Ishikawa (cell line): ENCODE measurements around the gene MAPK4.

Source experiments
- CEBPB ChIP-seq: IDR thresholded peaks from 2 replicates; pipeline ENCODE4 v1.6.1; 2012
- CREB1 ChIP-seq: IDR thresholded peaks from 2 replicates; pipeline ENCODE4 v1.6.1; 2012; ENCODE audit warnings: low read depth
- EGR1 ChIP-seq: IDR thresholded peaks from 2 replicates; pipeline ENCODE4 v1.6.1; 2012
- EP300 ChIP-seq: IDR thresholded peaks from 2 replicates; pipeline ENCODE4 v1.6.1; 2012; ENCODE audit warnings: borderline replicate concordance
- FOXM1 ChIP-seq: IDR thresholded peaks from 2 replicates; pipeline ENCODE4 v1.6.1; 2012; ENCODE audit warnings: low read depth, borderline replicate concordance
- MAX ChIP-seq: IDR thresholded peaks from 2 replicates; pipeline ENCODE4 v1.6.1; 2012
- NFIC ChIP-seq: IDR thresholded peaks from 2 replicates; pipeline ENCODE4 v1.6.1; 2012
- RAD21 ChIP-seq: IDR thresholded peaks from 2 replicates; pipeline ENCODE4 v1.6.1; 2012; ENCODE audit warnings: low read depth
- REST ChIP-seq: IDR thresholded peaks from 2 replicates; pipeline ENCODE4 v1.6.1; 2012; ENCODE audit warnings: low read depth, mild to moderate bottlenecking
- TAF1 ChIP-seq: IDR thresholded peaks from 2 replicates; pipeline ENCODE4 v1.6.1; 2012; ENCODE audit warnings: low read depth, mild to moderate bottlenecking
- TCF12 ChIP-seq: IDR thresholded peaks from 2 replicates; pipeline ENCODE4 v1.6.1; 2012; ENCODE audit warnings: low read depth
- TEAD4 ChIP-seq: IDR thresholded peaks from 2 replicates; pipeline ENCODE4 v1.6.1; 2012
- USF1 ChIP-seq: IDR thresholded peaks from 2 replicates; pipeline ENCODE4 v1.6.1; 2012
- YY1 ChIP-seq: IDR thresholded peaks from 2 replicates; pipeline ENCODE4 v1.6.1; 2012; ENCODE audit warnings: low read depth
- ZBTB7A ChIP-seq: IDR thresholded peaks from 2 replicates; pipeline ENCODE4 v1.6.1; 2012; ENCODE audit warnings: low read depth

Gene MAPK4

GRCh38 chr18:50715919-50716318, 156.0 kb downstream of the MAPK4 start:
- no peak for TF ChIP-seq RAD21
- TF ChIP-seq MAX = no peak
- TF ChIP-seq YY1 = no peak
- TF ChIP-seq CEBPB = no peak
- TF ChIP-seq EP300 = no peak
- TF ChIP-seq NFIC = no peak
- TF ChIP-seq TCF12 = no peak
- no peak for TF ChIP-seq ZBTB7A
- TF ChIP-seq TEAD4 = no peak
- TF ChIP-seq CREB1 = no peak

GRCh38 chr18:50716902-50717301, 157.0 kb downstream of the MAPK4 start:
- TF ChIP-seq TAF1 (no peak), USF1 (no peak), CEBPB (no peak), ZBTB7A (no peak), TEAD4 (no peak), REST (no peak), EP300 (no peak), FOXM1 (no peak)

GRCh38 chr18:50717563-50717962, 157.7 kb downstream of the MAPK4 start:
- TF ChIP-seq EGR1 (no peak), RAD21 (no peak), NFIC (no peak), CREB1 (no peak), ZBTB7A (no peak)

- TF ChIP-seq CREB1 (no peak), TAF1 (no peak), ZBTB7A (no peak), USF1 (no peak), TEAD4 (no peak), RAD21 (no peak), REST (no peak), FOXM1 (no peak), TCF12 (no peak), EP300 (no peak), CEBPB (no peak), MAX (no peak)
These were observed 159.8 kb downstream of the MAPK4 start for GRCh38 chr18:50719471-50720324.

- no peak for TF ChIP-seq ZBTB7A
- no peak for TF ChIP-seq USF1
- TF ChIP-seq MAX = no peak
- TF ChIP-seq REST = no peak
- no peak for TF ChIP-seq FOXM1
- TF ChIP-seq CREB1 = no peak
- no peak for TF ChIP-seq EP300
- TF ChIP-seq CEBPB = no peak
- TF ChIP-seq EGR1 = no peak
- TF ChIP-seq TAF1 = no peak
- no peak for TF ChIP-seq NFIC
- TF ChIP-seq RAD21 = no peak
- TF ChIP-seq TEAD4 = no peak
- no peak for TF ChIP-seq YY1
- no peak for TF ChIP-seq TCF12
These were observed 160.4 kb downstream of the MAPK4 start for GRCh38 chr18:50720325-50720674.
